ENCODE data around the gene S100A8.
A peak's percentile ranks its signal among the peaks of the same experiment; 100 is the strongest.

S100A8 gene

DNA sequence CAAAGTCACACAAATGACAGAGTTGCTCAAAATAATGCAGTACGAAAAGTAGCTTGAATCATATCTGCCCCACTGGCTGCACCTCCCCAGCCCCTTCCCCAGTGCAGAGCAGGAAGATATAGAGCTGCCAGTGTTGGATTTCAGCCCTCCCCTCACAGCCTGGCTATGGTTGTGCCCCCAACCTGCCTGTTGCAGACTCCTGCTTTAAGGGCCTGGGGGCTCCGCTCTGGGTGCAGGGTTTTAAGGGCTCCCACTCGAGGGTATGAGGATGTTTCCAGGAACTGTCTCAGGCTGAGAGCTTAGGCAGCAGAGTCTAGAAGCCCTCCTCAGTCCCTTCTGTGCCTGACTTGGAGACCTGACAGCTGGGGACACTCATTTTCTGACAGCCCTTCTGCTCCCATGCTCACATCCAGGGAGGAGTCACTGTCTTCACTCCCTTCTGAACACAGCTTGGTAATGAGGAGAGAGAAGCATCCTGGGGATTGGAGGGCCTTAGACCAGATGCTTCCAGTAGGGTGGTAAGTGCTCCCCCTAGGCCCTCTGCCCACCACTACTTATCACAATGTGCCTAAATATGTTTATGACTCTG lies 28.6 kb downstream of the S100A8 start:
- DNase-seq (ENCODE audit: low read depth in 2 of 2): no peak

GRCh38 chr1:153361480-153362109 lies 29.3 kb downstream of the S100A8 start:
- DNase-seq (ENCODE audit: low read depth in 2 of 2): no peak

DNA sequence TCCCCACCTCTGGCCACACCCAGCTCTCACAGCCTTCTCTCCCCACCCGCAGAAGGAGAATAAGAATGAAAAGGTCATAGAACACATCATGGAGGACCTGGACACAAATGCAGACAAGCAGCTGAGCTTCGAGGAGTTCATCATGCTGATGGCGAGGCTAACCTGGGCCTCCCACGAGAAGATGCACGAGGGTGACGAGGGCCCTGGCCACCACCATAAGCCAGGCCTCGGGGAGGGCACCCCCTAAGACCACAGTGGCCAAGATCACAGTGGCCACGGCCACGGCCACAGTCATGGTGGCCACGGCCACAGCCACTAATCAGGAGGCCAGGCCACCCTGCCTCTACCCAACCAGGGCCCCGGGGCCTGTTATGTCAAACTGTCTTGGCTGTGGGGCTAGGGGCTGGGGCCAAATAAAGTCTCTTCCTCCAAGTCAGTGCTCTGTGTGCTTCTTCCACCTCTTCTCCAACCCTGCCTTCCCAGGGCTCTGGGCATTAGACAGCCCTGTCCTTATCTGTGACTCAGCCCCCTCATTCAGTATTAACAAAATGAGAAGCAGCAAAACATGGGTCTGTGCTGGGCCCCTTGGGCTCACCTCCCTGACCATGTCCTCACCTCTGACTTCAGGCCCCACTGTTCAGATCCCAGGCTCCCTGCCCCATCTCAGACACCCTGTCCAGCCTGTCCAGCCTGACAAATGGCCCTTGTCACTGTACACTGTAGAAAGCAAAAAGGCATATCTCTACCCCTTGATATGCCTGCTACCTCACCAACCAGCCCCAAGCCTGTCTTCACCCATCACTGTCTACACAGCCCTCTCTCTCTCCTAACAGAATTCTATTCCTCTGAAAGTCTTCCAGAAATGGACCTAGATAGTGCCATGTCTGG lies 30.0 kb downstream of the S100A8 start:
- DNase-seq (ENCODE audit: low read depth in 2 of 2): no peak

- no peak for DNase-seq (ENCODE audit: low read depth in 2 of 2)
These were observed 30.7 kb downstream of the S100A8 start for GRCh38 chr1:153360190-153360589.

GRCh38 chr1:153359241-153359640 lies 31.6 kb downstream of the S100A8 start:
- DNase-seq (ENCODE audit: low read depth in 2 of 2): no peak

DNA sequence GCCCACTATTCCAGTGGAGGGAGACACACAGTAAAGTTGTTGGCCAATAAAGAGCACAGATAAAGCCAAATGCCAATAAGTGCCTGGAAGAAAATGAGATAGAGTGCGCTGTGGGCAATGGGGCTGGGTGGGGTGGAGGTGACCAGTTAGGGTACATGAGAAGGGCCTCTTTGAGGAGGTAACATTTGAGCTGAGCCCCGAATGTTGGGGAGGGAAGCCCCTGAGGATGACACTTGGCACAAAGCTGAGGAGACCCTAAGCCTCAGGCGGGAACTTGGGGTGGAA lies 32.2 kb downstream of the S100A8 start:
- DNase-seq (ENCODE audit: low read depth in 2 of 2): no peak

DNA sequence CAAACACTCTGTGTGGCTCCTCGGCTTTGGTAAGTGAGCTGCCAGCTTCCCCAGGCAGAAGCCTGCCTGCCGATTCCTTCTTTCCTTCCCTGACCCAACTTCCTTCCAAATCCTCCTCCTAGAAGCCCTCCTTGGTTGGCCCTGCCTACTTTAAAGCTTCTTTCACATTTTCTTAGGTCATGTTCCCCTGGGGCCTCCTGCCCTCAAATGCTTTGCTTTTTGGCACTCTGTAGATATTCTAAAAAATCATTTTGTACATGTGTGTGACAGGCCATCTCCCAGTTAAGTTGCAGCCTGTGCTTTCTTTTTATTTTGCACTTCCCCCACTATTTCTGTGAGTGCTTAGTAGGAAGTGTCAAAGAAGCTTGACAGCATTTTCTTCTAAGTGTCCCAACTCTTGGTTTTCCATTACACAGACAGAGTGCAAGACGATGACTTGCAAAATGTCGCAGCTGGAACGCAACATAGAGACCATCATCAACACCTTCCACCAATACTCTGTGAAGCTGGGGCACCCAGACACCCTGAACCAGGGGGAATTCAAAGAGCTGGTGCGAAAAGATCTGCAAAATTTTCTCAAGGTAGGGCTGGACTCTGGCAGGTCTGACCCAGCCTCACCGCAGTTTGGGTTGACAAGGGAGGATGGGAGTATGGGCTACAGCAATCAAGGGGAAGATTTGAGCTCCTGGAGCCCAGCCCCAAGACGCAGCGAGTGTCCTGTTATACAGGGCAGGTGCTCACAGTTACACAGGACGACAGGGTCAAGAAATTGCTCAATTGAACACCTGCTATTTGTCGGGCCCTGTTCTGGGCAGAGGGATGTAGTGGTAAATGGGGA lies 32.8 kb downstream of the S100A8 start, which contains the start of gene S100A9:
Gene S100A9, plus strand, starts transcription at position 2 of the 838 bp plus-strand sequence. Its CDS starts 430 bp downstream, at position 432.
- no peak for DNase-seq (ENCODE audit: low read depth in 2 of 2)

- DNase-seq (ENCODE audit: low read depth in 2 of 2): no peak
These were observed 33.6 kb downstream of the S100A8 start for GRCh38 chr1:153357076-153357852.

DNA sequence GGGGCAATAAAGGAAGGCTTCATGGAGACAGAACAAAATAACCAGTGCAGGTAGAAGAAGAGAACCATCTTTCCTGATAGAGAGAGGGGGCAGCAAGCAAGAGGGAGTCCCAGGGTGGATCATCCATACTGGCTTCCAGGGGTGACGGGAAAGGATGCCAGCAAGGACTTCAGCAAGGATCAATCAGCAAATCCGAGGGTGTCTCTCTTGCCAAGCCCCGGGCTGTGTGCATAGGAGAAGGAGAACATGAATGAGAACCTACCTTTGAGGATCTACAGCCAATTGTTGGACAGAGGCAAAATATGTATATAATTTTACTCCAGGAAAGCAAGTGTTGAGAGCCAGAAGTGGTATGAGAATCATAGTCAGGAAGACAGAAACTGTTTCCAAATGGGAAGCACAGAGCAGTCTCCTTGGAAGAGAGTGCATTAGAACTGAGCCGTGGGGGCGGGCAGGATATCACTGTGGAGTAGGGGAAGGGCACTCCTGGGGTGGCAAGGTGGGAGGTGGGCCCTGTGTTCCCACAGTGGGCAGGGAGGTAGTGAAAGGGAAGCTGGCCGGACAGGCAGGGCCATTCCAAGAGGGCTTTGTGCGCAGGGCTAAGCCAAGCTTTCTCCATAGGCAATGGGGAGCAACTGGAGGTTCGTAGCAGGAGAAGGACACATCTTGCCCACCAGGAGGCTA lies 34.3 kb downstream of the S100A8 start:
- no peak for DNase-seq (ENCODE audit: low read depth in 2 of 2)

DNA sequence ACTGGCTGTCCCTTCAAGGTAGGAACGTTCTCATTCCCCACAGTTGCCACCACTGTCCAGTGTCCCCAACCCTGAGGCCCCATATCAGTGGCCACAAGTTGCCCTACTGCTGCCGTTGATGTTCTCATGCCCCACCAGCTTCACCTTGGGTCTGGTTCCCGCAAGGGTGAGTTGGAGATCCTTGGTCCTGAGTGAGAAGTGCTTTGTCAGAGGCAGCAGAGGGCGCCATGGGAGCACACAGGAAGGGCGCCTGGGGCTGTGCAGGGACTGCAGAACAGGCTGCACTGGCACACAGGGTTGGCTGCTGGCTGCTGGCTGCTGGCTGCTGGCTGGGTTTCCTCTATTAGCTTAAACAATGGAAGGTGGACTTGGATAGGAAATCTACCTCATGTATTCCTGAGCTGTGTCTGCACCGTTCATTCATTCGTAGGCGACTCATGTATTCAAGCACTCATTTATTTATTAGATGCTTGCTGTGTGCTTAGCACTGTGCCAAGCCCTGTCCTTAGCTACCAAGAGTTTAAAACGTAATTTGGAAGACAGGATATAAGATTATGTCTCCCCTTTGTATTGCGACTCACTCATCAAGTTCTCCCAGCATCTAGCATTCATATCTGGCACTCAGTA lies 35.3 kb downstream of the S100A8 start:
- peak; percentile 15 to 21 for DNase-seq (ENCODE audit: low read depth in 2 of 2)

- no peak for DNase-seq (ENCODE audit: low read depth in 2 of 2)
These were observed 36.2 kb downstream of the S100A8 start for GRCh38 chr1:153354515-153355193.

- DNase-seq (ENCODE audit: low read depth in 2 of 2): no peak
These were observed 37.5 kb downstream of the S100A8 start for GRCh38 chr1:153353226-153353947.

GRCh38 chr1:153352523-153352922 lies 38.4 kb downstream of the S100A8 start:
- peak; percentile 21 to 32 for DNase-seq (ENCODE audit: low read depth in 2 of 2)

DNA sequence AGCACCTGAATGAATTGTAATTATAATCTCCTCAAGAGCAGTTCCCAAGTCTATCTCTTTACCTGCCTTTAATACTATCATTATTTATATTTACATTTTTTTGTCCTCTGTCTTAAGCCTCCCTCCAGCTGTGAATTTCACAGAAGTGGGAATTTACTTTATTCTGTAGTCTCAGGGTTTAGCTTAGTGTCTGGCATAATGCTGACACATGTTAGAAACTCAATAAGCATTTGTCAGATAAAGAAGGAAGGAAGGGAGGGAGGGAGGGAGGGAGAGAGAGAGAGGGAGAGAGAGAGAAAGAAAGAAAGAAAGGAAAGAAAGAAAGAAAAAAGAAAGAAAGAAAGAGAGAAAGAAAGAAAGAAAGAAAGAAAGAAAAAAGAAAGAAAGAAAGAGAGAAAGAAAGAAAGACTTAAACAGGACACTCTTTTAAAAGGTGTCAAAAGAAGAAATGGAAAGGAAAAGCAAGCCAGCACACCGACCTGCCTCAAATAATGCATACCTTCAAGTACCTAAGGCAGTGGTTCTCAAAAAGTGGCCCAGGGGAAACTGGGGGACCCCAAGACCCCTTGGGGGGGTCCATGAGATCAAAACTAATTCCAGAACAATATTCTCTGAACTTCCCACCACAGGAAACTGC lies 40.4 kb downstream of the S100A8 start:
- no peak for DNase-seq (ENCODE audit: low read depth in 2 of 2)

GRCh38 chr1:153349363-153350320 lies 41.2 kb downstream of the S100A8 start:
- no peak for DNase-seq (ENCODE audit: low read depth in 2 of 2)

DNA sequence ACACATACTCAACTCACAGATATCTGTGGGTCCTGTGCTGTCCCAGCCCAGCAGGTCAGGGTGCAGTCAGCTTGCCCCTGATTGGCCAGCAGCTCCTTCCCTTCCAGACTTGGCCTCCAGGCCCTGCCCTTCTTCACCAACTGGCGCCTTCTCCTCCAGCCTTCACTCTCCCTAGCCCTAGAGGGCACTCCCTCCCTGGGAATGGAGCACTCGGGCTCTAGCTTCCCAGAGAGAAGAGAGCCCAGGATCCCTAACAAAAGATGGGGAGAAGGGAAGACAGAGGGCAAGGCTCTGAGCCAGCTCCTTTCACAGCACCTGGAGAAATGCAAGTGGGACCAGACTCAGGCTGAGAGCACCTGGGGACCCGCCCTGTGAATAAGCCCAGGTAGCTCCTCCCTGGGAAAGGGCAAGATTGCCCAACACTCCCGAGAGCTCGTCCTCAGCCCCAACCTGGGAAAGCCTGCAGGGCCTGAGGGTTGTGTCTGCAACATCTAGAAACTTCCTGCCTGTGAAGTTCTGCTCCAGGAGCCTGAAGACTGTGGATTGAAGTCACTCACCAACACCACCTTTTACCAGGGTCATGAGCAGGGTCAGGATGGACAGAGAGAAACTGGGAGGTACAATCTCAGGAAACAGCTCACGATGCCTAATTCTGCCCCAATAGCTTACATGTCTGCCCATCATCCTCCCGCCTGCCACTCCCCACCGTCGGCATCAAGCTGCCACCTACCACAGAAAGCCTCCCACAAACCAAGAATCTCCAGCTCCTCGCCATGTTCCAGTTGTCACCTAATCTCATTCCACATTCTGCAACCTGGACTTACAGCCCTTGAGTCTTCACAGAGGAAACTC lies 42.1 kb downstream of the S100A8 start, which contains the start of gene PGLYRP4:
Gene PGLYRP4, minus strand, starts transcription at position 331 of the 852 bp plus-strand sequence. CDS start 909 bp downstream, outside the sequence.
- no peak for DNase-seq (ENCODE audit: low read depth in 2 of 2)

All from stimulated activated CD8-positive, alpha-beta memory T cell treated with anti-CD3 and anti-CD28 coated beads, Interleukin-15, amount 100 ng/mL, for 48 hours (primary cell).